ENCODE results near the gene MRPS5.

GRCh38 chr2:95062242-95063085 lies 59.1 kb downstream of the MRPS5 start:
- no peak for TF ChIP-seq POLR2A (IDR thresholded peaks at IDR 0.05)
- no peak for TF ChIP-seq POLR2AphosphoS5 (IDR thresholded peaks at IDR 0.05)
- TF ChIP-seq CTCF (IDR thresholded peaks at IDR 0.05) = peak in 1 of 7 experiments; percentile 16
